GM21723 (cell line): ENCODE measurements around the gene ETFA.
A peak's percentile ranks its signal among the peaks of the same experiment; 100 is the strongest.
"Not testable (repeated sequence)": the region's sequence is repeated elsewhere in the genome, so short reads cannot be mapped to it uniquely, and the experiment has no call there.

Source experiments
- ATAC-seq: cut with Tn5 transposase; IDR thresholded peaks from one replicate; pipeline ENCODE4 v1.9.1; 2021; ENCODE audit warnings: mild to moderate bottlenecking, moderate library complexity; ENCODE audit not compliant: unreplicated experiment

The ETFA gene

GRCh38 chr15:76327191-76328105, 16.2 kb upstream of the ETFA start:
- no peak for ATAC-seq

- ATAC-seq: no peak
Measured at GRCh38 chr15:76325704-76326103, 14.4 kb upstream of the ETFA start.

- ATAC-seq: no peak
Measured at GRCh38 chr15:76324066-76324465, 12.8 kb upstream of the ETFA start.

GRCh38 chr15:76321602-76322001, 10.3 kb upstream of the ETFA start:
- no peak for ATAC-seq

DNA sequence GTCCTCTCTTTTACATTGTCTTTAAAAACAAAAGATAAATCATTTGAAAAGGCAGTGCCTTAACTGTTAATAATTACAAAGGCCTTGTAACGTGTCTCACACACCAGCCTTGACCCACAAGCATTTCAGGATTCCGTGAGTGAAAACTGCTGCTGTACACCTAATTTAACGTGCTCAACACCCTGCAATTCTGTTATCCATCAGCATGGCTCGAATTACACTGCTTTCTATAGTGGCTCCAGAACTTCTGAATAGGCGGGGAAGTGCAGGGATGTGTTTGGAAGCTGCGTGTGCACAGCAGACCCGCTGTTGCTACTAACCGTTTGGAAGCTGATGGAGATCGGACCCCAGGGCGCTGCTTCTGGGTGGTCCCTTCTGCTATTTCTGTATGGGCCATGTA, 9.9 kb upstream of the ETFA start:
- no peak for ATAC-seq

- ATAC-seq: no peak
Measured at GRCh38 chr15:76320012-76320411, 8.7 kb upstream of the ETFA start.

GRCh38 chr15:76313731-76314130, 2.5 kb upstream of the ETFA start:
- ATAC-seq: no peak

- ATAC-seq: not testable (repeated sequence)
Measured at GRCh38 chr15:76313175-76313567, 1.9 kb upstream of the ETFA start.

GRCh38 chr15:76312540-76313174, 1.4 kb upstream of the ETFA start:
- ATAC-seq: no peak

DNA sequence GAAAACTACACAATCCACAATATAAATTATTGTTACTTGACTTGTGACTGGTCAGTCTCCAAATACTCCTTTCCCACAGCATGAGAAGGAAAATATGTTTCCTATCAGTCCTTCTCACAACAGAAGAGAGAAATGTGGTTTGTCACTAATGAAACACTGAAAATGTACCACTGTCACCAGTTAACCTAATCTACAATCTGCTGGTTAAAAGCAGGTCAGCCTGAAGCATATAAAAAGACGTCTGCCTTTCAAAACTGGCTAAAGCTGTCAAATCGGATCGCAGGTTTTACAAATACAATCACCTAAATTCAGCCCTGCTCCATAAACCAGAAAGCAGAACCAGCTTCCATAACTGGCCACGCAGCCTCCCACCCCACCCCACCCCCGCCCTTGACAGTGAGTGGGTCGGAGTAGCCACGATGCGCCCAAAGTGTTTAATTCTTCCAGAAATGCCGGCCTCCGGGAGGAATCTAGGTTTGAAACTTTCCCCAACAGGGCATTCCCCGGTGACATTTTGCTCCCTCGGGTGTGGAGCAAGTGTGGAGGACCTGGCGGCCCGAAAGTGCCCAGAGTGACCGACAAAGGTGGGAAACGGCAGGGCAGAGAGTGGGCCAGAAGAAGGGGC, 682 bp downstream of the ETFA start:
- ATAC-seq: peak; percentile 23

DNA sequence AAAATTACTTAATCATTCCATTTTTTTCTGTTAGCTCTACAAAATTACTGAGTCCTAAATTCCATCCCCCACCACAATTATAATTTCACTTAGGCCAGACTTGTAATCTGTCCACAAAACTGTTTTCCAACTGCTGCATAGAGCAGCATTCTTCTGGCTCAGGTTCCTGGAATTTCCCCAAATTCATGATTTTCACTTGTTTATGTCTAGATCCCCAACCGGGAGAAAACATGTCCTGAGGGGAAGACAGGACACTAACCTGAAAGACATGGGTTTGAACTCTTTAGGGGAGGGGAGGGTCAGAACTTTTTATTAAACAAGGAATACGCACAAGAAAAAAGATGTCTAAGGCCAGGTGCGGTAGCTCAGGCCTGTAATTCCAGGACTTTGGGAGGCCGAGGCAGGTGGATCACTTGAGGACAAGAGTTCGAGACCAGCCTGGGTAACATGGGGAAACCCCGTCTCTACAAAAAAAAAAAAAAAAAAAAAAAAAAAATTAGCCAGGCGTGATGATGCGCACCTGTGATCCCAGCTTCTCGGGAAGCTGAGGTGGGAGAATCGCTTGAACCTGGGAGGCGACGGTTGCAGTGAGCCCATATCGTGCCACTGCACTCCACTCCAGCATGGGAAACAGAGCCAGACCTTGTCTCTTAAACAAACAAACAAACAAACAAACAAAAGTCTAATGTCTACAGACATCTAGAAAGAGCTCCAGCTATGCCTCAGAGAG, 1.5 kb downstream of the ETFA start:
- ATAC-seq: no peak

GRCh38 chr15:76303909-76304308, 7.4 kb downstream of the ETFA start:
- no peak for ATAC-seq

- ATAC-seq: no peak
Measured at GRCh38 chr15:76299786-76300185, 11.5 kb downstream of the ETFA start.

GRCh38 chr15:76298986-76299385, 12.3 kb downstream of the ETFA start:
- ATAC-seq: no peak

DNA sequence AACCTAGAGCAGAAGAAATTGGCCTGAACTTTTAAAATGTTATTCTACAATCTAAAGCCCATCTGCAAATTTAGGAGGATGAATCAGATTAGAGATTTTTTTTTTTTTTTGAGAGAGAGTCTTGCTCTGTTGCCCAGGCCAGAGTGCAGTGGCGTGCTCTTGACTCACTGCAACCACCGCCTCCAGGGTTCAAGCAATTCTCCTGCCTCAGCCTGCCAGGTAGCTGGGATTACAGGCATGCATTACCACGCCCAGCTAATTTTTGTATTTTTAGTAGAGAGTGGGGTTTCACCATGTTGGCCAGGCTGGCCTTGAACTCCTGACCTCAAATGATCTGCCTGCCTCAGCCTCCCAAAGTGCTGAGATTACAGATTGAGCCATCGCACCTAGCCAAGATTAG, 13.3 kb downstream of the ETFA start:
- ATAC-seq: not testable (repeated sequence)

DNA sequence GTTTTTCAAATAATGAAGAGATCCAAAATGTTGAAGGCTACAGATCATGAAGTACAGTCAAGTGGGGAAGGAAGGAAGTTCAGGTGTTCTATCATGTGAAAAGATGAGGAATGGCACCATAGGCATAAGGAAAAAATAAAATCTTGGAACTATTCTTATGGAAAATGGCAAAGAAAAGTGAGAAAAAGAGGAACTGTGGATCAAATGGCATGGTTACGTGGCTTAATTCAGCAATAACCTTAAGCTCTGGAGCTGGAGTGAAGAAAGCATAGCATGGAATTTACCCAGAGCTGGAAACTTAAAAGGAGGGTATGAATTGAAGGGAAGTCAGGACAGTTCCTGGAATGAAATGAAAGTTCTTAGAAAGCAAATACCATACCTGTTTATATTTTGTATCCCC, 14.4 kb downstream of the ETFA start:
- ATAC-seq: no peak

- not testable (repeated sequence) for ATAC-seq
Measured at GRCh38 chr15:76294463-76294862, 16.8 kb downstream of the ETFA start.

GRCh38 chr15:76293361-76293760, 17.9 kb downstream of the ETFA start:
- ATAC-seq: no peak

GRCh38 chr15:76289582-76289981, 21.7 kb downstream of the ETFA start:
- no peak for ATAC-seq

GRCh38 chr15:76286271-76286879, 24.9 kb downstream of the ETFA start:
- ATAC-seq: no peak
